Cerebellar nuclear complex (tissue), 1 donor: ENCODE measurements around the gene RORB.
"Not testable (repeated sequence)": the region's sequence is repeated elsewhere in the genome, so short reads cannot be mapped to it uniquely, and the experiment has no call there.

Experiments used
- DNase-seq, 2 experiments: peaks; one replicate each; lab custom pipeline; 2025; lab: John Stamatoyannopoulos, UW

The RORB gene

DNA sequence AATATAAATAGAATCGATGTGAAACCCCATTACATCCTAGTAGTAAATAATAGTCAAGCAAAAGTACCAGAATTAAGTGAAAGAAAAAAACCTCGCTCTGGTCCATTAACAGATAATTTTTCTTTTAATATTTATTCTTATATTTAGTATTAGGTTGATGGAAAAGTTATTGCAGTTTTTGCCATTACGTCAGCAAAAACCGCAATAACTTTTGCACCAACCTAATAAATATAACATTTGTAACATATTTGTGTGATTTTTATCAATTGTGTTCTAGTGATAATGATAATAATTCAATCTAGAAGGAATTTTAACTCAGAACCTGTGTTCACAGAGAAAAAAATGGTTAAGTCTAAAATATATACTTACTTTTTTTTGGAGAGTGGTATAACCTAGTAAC, 16.1 kb downstream of the RORB start:
- no peak for DNase-seq

DNA sequence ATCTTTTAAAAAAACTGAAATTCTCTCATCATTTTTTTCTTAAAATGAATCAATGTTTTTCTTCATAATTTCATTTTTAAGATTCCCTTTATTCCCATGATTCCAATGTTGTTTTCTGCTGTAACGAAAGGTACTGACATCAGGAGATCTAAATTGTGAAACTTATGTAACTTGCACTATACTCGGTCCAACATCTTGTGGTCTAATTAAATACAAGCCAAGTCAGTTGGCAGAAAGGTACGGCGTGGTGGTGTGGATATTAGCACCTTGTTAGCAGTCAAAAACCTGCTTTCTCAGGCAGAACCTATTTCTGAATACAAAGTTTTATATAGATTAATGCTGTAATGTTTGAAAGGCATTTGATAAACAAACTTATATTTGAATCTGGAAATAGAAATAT, 20.1 kb downstream of the RORB start:
- DNase-seq, result no peak

DNA sequence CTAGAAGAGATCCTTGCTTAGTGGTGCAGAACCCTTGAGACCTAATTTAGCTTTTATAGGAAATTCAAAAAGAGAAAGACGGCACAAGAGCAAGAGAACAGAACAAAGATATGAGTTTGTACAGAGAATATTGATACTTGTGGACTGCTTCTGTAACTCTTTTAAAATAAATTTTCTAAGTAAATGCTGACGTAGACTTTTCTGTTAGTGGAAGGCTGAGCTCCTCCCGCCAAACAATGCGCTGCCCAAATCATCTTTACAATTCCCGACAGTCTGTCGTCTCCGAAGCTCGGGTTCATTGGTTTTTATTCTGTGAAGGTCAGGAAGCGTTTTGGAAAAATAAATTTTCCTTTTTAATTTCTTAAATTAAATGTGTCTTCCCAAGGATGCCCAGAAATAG, 22.3 kb downstream of the RORB start:
- no peak for DNase-seq

DNA sequence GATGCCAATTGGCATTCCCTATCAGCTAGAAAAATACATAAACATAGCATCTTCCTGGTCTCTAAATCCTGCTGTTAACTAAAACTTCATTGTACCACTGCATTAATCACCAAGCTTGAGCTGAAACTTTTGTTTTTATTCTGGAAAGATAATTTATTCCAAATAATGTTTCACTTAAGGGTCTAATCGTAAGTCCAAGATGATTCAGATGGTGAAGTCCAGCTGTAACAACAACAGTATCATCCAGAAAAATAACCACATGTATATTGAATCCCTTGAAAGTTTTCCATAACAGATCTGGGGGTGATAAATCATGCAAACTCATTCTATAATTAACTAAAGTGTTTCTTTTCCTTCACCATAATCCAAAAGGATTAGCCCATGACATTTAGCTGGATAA, 23.9 kb downstream of the RORB start:
- DNase-seq, result no peak

DNA sequence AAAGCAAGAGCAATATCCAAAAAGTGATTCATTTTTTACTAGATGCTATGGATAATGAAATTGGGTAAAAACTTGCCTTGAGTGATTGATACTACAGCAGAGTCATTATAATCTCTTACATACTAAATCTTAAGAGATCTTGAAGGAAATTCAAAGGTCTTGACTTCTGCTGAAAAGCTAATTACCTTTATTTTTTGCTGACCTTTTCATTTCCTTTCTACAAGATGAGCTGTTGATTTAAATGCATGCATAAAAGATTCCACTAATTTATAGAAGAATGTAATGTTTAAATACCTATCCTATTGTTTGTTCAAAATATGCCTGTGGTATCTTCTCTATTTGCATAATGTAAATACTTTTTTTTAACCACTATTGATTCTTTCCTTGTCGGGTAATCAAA, 27.2 kb downstream of the RORB start:
- no peak for DNase-seq

DNA sequence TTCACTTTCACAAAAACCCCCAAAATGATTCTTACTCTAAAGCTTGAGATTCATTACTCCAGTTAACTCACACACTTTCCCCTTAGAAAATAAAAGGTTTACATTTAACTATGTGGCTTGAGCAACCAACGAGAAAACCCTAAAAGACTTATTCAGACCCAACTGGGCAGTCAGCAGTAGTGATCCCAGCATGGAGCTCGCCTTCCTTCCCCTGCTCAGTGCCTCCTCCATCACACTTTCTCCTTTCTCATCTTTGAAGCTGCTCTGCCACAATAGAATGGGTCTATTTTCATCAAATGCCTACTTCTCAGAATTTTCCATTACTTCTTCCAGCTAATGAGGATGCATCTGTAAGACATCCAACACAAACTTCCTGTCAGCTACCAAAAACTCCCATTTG, 29.1 kb downstream of the RORB start:
- no peak for DNase-seq

DNA sequence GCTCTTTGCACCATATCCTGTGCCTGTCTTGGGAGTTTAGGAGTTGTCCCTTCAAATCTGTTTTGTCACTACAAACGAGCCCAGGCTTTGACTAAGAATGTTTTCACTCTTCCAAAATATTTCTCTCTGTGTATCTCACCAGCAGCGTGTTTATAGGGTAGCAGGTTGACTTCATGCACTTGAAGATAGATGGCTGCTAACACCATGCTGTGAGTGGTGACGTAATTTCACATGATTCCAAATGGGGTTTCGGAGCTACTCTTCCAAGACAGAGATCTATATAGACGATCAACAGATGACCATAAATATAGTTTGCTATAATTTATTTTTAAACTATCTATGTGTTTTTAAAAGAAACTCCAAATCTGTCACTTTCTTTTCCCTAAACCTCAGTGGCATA, 30.6 kb downstream of the RORB start:
- no peak for DNase-seq

DNA sequence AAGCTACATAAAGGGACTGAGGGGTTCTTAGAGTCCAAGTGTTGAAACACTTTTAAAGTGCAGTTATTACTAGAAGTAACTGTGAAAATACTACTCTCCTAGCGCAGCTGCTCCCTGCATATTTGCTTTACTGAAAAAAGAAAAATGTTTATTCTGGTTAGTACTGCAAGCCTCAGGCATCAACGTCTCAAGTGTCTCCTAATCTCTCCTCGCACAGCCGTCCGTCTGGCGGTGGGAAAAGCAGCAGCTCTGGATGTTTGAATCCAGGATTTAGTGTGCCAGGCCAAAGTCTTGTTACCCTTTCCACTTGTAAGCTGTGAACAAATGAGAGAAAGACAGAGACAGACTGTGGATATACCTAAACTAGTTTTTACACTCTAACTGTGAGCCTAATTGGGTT, 31.1 kb downstream of the RORB start:
- DNase-seq, result no peak

DNA sequence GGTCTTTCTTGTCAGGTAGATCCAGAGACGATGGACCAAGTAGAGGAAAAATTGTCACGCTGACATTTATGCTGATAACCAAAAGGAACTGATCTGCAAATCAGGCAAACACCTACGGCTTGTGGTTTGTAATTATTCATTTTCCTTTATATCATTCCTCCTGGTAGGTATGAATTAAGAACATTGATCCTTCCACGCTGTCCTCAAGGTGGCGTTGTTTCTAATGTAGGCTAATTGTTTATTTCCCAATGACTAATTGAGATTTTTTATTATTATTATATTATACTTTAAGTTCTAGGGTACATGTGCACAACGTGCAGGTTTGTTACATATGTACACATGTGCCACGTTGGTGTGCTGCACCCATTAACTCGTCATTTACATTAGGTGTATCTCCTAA, 33.3 kb downstream of the RORB start:
- not testable (repeated sequence) for DNase-seq

DNA sequence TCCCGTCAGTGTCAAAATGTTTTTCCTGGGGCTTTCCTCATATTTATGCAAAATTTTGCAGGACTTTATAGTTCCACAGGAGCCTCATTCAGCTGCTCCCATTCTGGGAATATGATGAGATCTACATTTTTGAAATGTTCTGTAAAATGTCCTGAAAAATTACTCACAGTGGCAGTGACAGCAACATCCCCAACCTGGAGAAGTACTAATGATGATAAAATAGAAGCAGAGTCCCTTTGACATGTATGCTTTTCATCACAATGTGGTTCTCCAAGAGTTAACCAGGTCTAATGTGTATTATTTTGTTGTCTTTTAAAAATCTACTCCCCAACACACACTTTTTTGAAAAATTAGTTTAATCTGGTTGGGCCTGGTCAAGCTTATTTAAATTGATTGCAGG, 36.1 kb downstream of the RORB start:
- no peak for DNase-seq

DNA sequence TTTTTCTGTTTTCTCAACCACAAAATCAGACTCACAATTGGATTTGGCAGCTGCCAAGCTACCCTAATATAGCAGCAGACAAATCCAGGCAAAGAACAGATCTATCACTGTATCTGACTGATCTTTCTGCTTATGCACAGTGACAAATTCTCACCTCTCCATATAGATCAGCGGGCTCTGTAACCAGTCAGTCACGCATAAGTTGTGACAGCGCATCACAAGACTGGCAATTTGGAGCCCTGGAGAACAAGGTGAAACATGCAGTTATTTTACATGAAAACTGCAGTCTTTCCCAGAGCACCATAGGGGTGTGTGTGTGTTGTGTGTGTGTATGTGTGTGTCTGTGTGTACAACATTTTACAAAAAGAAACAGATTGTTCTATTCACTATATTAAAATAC, 37.7 kb downstream of the RORB start:
- DNase-seq, result no peak

DNA sequence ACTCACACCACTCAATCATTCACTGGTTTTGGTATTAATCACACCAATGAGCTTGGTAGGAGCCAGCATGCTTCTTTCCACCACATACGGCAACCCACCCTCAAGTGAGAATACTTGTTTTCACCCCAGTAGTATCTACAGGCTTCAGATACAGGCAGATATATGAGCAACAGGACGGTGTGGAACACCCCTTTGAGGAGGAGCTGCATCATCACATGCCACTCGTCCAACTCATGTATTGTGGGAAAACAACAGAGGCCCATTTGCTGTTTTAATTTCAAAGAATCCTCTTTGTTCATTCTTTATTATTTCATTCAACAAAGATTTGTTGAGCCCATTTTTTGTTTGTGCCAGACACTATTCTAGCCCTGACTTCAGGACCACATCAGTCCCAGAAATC, 46.0 kb downstream of the RORB start:
- no peak for DNase-seq

DNA sequence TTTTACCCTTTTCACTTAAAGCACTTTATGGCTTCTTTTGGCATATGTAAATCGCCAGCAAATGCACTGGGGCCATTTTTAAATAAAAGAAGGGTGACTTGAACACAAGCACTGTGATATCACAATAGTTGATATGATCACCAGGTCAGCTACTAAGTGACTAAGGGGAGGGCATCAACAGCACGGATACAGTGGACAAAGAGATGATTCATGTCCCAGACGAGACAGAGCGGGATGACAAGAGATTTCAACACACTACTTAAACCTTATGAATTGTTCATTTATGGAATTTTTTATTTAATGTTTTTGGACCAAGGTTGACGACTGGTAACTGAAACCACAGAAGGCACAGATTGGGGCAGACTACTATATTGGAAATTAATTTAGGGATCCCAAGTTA, 54.1 kb downstream of the RORB start:
- no peak for DNase-seq

DNA sequence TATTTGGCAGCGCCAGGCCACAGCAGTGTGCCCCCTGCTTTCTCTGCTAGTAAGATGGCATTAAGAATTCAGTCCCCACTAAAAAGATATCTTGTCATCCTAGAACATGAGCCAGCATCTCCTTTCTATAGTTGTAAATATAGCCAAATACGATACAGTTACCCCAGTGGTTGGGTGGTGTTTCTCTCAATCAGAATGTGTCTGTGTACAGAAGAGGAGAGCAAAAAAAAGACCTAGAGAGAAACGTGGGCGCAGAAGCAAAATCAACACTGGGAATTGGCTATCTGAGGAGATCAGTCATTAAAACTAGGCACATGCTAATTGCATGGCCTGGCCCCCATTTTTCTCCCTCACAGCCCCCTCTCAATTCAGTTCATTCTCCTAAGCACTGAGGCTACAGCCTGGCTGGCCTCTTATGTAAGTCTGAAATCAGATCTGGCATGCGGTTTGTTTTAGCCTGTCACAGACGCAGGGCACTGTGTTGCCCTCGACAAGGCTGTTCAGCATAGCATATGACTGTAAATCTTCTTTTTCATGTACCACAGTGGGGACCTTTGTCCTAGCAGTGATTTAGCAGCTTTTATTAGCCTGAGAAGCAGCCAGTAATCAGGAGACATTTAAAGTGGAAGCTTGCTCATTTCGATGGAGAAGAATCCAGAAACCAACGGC, 57.8 kb downstream of the RORB start:
- DNase-seq, result no peak

DNA sequence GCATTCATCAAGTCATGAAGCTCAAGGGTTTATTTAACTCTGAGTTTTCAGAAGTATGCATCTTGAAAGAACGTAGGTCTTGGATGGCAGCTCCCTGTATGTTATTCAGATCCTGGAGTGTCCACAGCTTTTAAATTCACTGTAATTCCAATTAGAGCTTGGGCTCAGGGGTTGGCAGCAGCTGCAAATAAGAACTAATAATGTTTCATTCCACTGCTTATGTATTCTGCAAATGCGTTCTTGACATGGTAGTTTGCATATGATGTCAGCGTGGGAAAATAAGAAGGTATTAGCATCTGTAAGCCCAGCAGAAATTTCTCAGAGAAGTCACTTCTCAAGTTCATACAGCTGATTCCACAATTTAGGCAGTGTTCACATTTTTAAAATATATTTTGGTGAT, 58.4 kb downstream of the RORB start:
- DNase-seq, result no peak

DNA sequence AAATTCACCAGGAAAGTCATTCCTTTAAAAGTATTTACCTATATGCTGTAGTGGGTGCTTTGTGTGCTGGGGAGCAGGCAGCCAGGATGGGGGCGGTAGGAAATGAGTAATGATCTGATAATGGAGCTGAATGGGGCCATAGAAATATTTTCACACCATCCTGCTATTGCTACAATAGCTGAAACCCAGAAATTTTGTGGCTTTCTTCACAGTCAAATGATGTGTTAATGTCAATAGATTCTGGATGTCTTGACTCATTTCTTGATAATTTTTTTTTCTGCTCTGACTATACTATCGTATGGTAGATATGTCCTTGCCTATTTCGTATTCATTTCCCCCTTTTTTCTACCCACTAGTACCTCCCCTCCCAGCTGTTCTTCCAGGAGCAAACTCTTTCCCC, 59.5 kb downstream of the RORB start:
- no peak for DNase-seq

DNA sequence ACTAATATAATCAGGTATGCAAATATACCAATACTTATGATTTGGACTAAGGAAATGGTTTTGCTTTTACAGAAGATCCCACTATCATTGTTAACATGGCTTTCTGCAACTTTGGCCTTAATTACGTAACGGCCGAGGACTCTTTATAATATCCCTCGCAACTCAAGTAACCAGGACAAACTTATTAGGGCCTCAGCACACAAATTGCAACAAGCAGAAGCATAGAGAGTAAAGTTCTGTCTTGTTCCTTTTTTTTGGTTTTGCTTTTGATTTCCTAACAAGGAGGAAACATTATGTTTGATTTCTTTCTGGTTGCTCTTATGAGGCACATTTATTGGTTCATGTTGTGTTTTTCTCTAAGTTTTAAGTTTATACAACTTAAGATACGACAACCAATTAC, 60.4 kb downstream of the RORB start:
- DNase-seq, result no peak

DNA sequence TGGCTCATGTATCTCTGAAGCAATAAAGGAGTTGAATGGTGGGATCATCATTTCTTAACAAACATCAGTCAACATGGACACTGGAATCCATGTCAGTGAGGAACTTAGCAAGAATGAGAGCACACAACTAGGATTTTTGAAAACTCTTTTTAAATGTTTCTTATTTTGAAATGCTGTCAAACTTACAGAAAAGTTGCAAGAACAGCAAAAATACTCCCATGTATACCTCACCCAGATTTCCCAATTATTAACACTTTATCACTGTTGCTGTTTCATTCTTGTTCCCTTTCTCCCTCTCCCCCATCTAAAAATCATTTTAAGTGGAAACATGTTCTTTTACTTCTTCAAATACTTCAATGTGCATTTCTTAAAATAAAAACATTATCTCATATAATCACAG, 65.5 kb downstream of the RORB start:
- DNase-seq, result no peak

DNA sequence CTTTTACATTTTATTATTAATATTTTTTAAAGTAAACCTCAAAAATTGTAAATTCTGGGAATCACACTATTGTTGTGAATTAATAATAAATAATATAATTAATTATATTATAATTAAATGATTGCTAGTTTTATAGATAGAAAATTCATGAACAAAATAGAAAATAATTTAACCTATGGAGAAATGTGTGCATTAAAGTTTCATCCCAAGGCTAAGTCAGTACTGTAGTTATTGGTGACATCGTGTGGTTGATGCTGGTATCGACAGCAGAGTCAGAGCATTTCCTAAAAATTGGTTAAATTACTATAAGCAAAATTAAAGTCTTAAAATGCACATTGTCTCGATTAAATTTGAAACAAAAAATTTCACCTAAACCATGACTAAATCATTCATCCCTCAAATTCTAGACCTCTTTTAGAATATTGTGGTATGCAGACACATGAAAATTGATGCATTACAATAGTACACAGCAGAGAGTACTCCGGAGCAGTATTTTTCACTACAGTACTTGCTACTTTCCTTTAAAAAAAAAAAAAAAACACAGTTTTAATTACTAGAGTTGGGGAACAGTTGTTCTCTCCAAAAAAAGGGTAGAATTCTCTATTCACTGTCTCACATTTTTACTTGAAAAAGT, 73.9 kb downstream of the RORB start:
- DNase-seq, result no peak

DNA sequence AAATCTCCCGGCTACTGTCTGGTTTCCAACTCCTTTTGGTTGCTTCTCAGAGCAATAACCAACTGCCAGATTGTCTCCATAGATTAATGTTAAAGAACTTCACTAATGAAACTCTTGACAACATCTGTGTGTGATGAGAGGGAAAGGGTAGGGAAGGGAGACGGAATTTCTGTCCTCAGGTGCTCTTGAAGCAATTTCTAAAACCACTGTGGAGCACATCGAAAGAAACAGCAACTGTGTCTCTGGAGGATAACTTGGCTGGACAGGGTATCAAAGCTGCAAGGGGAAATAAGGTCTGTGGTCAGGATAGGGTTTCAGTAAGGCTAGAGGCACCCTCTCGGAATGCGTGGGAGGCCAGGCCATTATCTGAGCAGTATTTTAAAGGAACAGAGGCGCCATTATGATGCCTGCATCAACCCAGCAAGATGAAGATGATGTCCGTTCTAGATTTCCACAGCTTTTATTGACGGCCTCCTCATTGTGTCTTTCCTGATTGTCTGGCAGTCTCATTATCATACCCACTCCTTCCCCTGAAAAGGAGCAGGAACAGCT, 76.6 kb downstream of the RORB start:
- DNase-seq, result no peak

DNA sequence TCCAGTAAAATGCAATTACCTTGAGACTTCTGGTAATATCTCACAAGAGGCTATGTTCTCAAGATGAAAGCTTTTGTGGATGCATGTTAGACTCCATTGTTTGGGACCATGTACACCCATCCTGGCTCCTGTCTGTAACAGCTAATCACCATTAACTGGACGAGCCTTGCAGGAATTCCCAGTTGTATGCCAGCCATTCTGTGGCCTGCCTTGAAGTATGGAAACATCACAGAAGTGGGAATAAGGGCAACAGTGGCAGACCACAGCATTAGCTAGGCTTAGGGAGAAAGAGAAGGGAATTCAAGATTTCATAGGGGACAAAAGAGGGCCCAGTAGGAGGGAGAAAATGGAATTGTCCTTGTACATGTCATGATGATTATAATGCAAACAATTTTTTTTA, 79.0 kb downstream of the RORB start:
- DNase-seq, result no peak

DNA sequence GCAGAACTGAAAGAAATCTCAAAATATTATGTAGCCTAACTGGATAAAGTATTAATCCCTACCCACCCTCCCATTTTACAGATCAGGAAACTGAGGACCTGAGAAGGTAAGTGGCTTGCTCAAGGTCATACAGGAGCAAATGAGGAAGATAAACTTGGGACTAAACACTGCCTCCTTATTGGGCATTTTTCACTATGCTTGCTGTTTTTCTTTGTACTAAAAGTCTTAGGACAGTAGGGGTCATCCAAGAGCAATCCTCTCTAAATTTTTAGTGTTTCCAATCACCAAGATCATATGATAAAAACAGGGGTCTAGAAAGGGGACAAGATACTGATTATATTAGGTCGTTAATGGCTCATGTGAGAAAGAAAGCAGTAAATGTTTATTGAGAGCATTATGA, 80.8 kb downstream of the RORB start:
- no peak for DNase-seq

DNA sequence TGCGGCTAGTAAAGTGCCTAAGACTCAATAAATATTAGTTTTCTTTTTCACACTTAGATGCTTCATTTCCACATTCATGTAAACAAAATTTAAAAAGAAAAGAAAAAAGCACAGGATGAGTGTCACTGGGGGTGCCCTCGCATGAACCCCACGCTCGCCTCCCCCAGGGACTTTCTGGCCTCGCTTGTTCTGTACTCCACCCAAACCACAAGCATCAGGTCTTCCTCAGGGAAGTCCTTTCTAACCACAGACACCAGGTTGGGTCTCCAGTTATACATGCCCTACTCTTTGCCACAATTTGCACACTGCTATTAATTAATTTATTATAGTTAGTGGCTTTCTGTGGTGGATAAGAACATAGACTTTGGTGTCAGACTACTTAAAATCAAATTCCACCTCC, 92.4 kb downstream of the RORB start:
- no peak for DNase-seq

DNA sequence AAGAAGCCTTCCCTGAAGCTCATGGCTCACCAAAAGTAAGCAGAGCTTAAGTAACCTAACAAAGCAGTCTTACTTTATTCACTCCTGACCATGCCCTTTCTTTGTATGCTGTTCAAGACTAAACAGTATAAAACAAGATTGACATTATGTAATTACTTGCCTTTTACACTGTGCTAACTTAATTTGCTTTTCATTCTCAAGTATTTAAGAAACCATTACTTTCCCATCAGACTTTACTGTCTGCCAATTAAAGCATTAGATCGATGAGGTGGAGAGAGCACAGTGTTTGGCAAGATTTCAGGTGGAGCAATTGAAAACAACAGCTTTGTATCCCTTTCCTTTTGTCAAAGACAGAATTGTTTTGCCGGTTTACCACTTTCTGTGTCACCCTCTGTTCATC, 98.2 kb downstream of the RORB start:
- no peak for DNase-seq
